ENCODE measurements around the gene ZNF132. TPM values are rescaled to one million over a fixed set of nuclear protein-coding genes. Genes with fewer than 3 reads are reported as not detected.
A peak's percentile ranks its signal among the peaks of the same experiment; 100 is the strongest.
"Not testable (repeated sequence)": the region's sequence is repeated elsewhere in the genome, so short reads cannot be mapped to it uniquely, and the experiment has no call there.

ZNF132 gene
- total RNA-seq, 1 donor from 2014 or later: 4.7 TPM

DNA sequence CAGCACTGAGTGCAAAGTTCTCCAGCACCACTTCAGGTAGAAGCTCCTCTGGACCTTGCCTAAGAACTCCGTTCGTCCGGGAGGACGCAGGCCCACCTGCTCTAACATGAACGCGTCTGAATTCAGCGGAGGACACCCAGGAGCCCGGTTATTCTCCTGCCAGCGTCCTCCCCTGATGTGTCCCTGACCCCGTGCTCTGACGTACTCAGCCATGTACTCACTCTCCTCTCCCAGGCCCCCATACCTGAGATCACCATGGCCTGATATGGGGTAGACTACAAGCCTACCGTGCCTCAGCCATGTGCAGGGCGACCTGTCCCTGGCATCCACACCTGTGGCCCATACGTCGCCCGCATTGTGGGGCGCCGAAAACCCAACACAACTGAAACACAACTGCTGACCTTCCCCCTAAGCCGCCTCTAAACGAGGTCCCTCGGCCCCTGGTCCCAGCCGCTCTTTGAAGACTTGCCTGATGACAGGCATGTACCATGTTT lies 32.2 kb downstream of the ZNF132 start:
- DNase-seq (ENCODE audit: low read depth, low spot score): no peak

DNA sequence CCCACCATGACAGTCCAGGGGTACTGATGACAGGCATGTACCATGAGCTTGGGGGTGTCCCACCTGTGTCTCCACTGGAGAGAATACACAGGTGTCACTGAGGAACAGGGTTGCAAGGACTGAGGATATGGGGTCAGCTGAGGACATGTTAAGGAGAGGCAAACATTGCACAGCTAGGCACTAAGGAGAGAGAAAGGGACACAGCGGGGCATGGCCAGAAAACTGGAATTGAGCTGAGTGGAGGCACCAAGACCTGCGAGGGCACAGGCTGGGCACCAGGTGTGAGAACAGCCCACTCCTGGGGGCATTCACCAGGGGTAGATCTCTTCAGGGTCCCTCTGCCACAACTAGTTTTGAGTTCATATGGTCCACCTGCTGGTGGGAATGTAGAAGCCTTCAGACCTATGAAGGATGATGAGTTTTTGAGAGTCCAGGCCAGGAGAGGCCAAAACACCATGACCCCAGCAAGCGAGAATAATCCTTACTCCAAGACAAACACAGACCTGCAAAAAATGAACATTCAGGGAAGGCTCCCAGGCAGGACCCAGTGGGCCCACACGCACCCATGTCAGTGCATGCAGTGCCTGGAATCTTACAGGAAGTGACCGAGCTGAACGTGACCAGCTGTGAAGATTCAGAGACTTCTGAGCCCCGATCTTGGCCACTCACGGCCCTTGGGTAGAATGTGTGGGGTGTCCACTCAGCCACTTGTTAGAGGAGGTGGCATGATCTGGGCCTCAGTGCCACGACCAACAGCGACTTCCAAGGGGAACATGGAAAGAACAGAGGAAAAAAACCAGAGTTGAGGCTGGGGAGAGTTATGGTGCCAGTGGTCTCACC lies 32.9 kb downstream of the ZNF132 start:
- no peak for DNase-seq (ENCODE audit: low read depth, low spot score)

DNA sequence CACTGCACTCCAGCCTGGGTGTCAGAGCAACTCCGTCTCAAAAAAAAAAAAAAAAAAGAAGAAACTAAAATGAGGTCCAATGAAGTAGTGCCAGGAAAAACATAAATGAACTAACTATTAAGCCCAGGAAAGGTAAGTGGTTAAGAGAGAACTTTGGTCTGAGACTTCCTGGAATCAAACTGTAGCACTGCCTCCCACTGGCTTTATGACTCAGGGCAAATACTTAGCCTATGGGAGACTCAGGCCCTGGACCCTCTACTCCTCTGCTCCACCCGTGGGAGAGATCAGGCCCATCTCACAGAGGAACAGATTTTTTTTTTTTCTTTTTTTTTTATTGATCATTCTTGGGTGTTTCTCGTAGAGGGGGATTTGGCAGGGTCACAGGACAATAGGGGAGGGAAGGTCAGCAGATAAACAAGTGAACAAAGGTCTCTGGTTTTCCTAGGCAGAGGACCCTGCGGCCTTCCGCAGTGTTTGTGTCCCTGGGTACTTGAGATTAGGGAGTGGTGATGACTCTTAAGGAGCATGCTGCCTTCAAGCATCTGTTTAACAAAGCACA lies 36.0 kb downstream of the ZNF132 start:
- not testable (repeated sequence) for DNase-seq (ENCODE audit: low read depth, low spot score)

GRCh38 chr19:58401840-58402421 lies 38.0 kb downstream of the ZNF132 start:
- DNase-seq (ENCODE audit: low read depth, low spot score): no peak

DNA sequence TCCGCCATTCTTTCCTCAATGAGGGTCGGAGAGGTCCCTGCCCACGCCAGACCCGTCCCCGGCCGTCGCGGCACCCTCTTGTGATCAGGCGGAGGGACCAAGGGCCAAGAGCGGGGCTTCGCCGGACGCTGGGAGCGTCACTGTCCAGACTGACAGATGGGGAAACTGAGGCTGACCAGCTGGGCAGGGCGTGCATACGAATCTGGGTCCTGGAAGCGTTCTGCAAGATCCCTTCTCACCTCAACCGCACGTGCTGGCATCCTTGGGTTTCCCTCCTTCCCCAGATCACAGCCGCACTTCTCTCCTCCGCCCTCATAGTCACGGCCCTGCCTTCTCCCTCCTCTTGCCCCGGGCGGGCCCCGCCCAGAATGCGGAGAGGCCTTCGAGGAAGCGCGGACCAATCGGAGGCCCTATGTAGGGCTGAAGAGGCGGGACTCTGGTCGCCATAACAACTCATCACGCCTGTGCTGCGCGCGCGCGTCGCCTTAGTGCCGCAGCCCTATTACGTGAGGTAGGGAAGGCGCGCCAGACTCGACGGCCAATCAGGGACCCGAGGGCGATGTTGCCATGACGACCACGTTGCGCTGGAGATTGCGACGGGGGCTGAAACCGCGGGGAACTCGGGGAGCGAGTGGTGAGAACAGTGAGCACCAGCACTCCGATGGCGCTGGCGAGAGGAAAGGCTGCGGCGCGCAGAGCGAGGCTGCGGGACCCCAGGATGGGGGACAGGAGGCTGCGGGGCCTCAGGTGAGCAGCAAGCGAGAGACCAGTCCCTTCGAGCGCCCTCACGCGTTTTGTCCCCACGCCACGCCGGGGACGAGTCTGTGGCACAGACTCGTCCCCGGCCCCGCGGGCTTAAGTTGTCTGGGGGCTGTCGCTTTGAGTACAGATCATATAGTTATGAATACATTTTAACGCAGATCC lies 38.8 kb downstream of the ZNF132 start:
- peak; percentile 98 for DNase-seq (ENCODE audit: low read depth, low spot score)

- DNase-seq (ENCODE audit: low read depth, low spot score): no peak
Observed at GRCh38 chr19:58400316-58400915, 39.5 kb downstream of the ZNF132 start.

- no peak for DNase-seq (ENCODE audit: low read depth, low spot score)
Observed at GRCh38 chr19:58399903-58400302, 40.0 kb downstream of the ZNF132 start.

DNA sequence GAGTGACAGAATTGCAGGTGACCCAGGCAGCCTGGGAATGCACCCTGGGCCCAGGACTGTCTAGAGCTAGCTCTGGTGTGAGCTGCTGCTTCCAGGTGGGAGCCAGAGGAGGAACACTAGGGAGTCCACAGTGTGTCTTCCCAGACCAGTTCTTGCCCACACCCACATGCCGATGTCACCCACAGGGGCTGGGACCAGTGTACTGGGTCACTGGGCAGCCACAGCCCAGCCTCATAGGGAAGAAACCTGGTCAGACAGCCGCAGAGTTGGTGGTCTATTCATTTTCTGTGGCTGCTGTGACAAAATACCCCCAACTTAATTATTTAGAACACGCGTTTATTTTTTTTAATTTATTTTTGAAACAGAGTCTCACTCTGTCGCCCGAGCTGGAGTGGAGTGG lies 41.4 kb downstream of the ZNF132 start:
- no peak for DNase-seq (ENCODE audit: low read depth, low spot score)

- DNase-seq (ENCODE audit: low read depth, low spot score): no peak
Observed at GRCh38 chr19:58398087-58398486, 41.9 kb downstream of the ZNF132 start.

DNA sequence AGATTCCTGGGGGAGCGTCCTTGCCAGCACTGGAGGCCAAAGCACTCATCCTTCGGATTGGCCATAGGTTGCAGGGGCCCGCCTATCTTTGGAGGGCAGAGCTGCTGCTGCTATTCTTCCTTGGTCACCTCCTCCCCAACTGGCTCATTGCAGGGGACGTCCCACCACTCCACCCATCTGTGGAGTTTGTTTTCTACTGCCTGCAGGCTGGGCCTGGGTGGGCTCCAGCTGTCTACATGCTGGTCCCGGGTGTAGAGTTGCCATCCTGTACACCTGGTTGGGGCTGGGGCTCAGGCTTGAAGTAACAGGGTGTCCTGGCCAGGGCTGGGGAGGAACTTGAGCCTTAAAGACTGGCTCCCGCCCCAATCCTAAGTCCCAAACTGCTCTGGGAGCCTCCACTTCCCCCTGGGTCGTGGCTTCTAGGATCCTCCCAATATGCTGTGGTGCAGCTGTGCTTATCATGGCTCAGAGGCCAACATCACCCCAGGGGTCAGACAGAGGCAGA lies 42.4 kb downstream of the ZNF132 start:
- DNase-seq (ENCODE audit: low read depth, low spot score): no peak

GRCh38 chr19:58396691-58397532 lies 43.0 kb downstream of the ZNF132 start:
- no peak for DNase-seq (ENCODE audit: low read depth, low spot score)

DNA sequence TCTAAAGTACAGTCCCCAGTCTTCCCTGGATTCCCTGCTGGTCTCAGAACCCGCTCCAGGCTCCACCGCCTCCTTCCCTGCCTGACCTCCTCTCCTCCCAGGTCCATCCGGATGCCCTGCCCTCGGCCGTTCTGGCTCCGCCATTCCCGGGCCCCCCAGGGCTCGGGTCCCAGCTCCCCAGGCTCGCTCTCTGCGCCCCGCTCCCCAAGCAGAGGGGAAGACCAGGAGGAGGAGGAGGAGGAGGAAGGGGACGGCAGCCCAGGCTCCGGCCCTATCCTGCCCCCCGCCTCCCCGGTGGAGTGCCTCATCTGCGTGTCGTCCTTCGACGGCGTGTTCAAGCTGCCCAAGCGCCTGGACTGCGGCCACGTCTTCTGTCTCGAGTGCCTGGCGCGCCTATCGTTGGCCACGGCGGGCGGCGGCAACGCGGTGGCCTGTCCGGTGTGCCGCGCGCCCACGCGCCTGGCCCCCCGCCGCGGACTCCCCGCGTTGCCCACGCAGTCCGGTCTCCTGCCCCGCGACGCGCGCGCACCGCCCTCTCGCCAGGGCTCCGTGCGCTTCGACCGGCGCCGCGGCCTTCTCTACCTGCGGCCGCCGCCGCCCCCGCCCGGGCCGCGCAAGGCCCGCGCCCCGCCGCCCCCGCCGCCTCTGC lies 43.9 kb downstream of the ZNF132 start:
- DNase-seq (ENCODE audit: low read depth, low spot score): no peak

DNA sequence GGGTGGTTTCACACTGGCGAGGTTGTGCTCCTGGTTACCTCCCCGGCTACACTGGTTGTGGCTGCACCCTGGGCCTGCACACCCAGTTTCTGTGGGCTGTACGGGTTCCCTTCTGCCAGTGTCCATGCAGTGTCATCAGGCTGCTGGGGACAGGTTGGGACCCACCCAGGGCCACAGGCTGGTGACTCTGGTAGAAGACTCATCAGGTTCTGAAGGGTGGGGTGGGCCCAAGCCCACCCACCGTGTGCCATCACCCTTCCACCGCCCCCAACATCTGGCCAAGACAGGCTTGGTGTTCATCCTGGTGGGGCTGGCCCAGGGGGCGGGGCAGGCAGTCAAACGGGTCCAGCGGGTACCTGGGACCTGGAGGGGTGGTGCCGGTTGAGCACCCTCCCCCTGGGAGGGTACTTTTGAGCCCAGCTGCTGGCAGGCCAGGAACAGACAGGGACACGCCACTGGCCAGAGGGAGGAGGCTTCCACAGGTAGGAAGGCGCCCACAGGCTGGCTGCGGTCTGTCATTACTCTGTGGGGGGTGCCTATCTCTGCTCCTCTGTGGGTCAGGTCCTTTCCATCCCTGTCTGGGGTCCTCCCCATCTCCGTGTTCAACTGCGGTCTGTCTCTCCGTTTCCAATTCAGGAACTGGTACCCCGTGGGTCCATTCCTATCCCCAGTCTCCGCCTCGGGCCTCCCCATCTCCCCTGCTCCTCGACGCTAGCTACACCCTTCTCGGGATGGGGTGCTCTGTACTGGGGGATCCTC lies 44.6 kb downstream of the ZNF132 start, which contains the start of gene RNF225:
TSS of gene RNF225 (plus strand) at position 437 of the 759 bp plus-strand sequence. CDS start 434 bp downstream, outside the sequence.
- no peak for DNase-seq (ENCODE audit: low read depth, low spot score)

DNA sequence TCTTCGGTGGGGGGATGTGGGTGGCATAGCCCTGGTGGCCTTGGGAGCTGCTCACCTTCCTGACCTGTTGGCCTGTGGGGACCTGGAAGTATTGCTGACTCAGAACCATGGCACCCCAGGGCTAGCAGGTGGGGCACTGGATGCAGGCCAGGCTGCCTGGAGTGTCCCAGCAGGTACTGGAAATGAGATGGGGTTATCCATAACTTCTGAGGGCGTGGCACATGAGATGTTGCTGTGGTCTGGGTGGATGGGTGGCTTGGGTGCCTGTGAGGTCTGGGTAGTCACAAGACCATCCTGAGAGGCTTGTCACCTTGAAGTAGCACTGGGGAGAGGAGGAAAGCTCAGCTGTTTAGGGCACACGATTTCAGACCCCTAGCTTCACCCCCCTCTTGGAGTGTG lies 45.1 kb downstream of the ZNF132 start:
- no peak for DNase-seq (ENCODE audit: low read depth, low spot score)

- DNase-seq (ENCODE audit: low read depth, low spot score): no peak
Observed at GRCh38 chr19:58393725-58394033, 46.3 kb downstream of the ZNF132 start.

GRCh38 chr19:58392945-58393724 lies 46.8 kb downstream of the ZNF132 start:
- DNase-seq (ENCODE audit: low read depth, low spot score): no peak

GRCh38 chr19:58388175-58388526 lies 51.8 kb downstream of the ZNF132 start:
- no peak for DNase-seq (ENCODE audit: low read depth, low spot score)

Measured in pulmonary artery endothelial cell (primary cell).